ENCODE measurements around the gene MASTL. TPM values are rescaled to one million over a fixed set of nuclear protein-coding genes. Genes with fewer than 3 reads are reported as not detected.

Gene MASTL
- total RNA-seq, 1 experiment from 2014 or later, result 12.3 TPM

GRCh38 chr10:27134371-27134770 lies 20.8 kb upstream of the MASTL start:
- H3K4me3 ChIP-seq (ENCODE audit: low read depth in 2 of 2, low read length in 2 of 2), result no peak overlapping the region
- CTCF ChIA-PET, result no interaction called here
- peaks cover 37% of the 10 kb centered on the region for H3K36me3 ChIP-seq (ENCODE audit: control insufficient read depth, insufficient read depth, low read length)
- no peaks in the 10 kb centered on the region for H3K4me1 ChIP-seq (ENCODE audit: control insufficient read depth, insufficient read depth, low read length)
- ATAC-seq, result no peak
- POLR2A ChIA-PET, result no interaction called here
- in situ Hi-C loops (cut with HindIII; ENCODE audit: low pct_unique_long_range_greater_than_20kb, low sequenced_read_pairs) (no loop called here), intact Hi-C loops (cut with micrococcal nuclease; ENCODE audit: unreplicated experiment) (no loop called here)
- no TSS peak for BruUV-seq (replicated peaks)
- no peak for TF ChIP-seq REST (IDR thresholded peaks at IDR 0.05; ENCODE audit: insufficient read depth in 1 of 2, low read depth in 2 of 2, low read length in 1 of 2)
- TF ChIP-seq, protein P1, sequence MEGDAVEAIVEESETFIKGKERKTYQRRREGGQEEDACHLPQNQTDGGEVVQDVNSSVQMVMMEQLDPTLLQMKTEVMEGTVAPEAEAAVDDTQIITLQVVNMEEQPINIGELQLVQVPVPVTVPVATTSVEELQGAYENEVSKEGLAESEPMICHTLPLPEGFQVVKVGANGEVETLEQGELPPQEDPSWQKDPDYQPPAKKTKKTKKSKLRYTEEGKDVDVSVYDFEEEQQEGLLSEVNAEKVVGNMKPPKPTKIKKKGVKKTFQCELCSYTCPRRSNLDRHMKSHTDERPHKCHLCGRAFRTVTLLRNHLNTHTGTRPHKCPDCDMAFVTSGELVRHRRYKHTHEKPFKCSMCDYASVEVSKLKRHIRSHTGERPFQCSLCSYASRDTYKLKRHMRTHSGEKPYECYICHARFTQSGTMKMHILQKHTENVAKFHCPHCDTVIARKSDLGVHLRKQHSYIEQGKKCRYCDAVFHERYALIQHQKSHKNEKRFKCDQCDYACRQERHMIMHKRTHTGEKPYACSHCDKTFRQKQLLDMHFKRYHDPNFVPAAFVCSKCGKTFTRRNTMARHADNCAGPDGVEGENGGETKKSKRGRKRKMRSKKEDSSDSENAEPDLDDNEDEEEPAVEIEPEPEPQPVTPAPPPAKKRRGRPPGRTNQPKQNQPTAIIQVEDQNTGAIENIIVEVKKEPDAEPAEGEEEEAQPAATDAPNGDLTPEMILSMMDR (IDR thresholded peaks at IDR 0.05), result no peak
- no peak for TF ChIP-seq POLR2AphosphoS5 (IDR thresholded peaks at IDR 0.05; ENCODE audit: low read depth, low read length)
- no peak overlapping the region for H3K27ac ChIP-seq (ENCODE audit: low read length)
- H3K27me3 ChIP-seq (ENCODE audit: control insufficient read depth, insufficient read depth, low read length), result no peaks in the 10 kb centered on the region
- no peaks in the 10 kb centered on the region for H3K9me3 ChIP-seq (ENCODE audit: control insufficient read depth, insufficient read depth, low read depth, low read length)
- DNase-seq (ENCODE audit: low read depth, low spot score), result no peak

GRCh38 chr10:27138277-27138676 lies 16.9 kb upstream of the MASTL start:
- H3K9me3 ChIP-seq (ENCODE audit: control insufficient read depth, insufficient read depth, low read depth, low read length), result no peaks in the 10 kb centered on the region
- DNase-seq (ENCODE audit: low read depth, low spot score) (no peak), ATAC-seq (no peak)
- H3K27ac ChIP-seq (ENCODE audit: low read length), result no peak overlapping the region
- H3K4me1 ChIP-seq (ENCODE audit: control insufficient read depth, insufficient read depth, low read length), result no peaks in the 10 kb centered on the region
- H3K36me3 ChIP-seq (ENCODE audit: control insufficient read depth, insufficient read depth, low read length), result peaks cover 26% of the 10 kb centered on the region
- H3K4me3 ChIP-seq (ENCODE audit: low read depth in 2 of 2, low read length in 2 of 2), result no peak overlapping the region
- POLR2A ChIA-PET, result no interaction called here
- in situ Hi-C loops (cut with HindIII; ENCODE audit: low pct_unique_long_range_greater_than_20kb, low sequenced_read_pairs), result no loop called here
- intact Hi-C loops (cut with micrococcal nuclease; ENCODE audit: unreplicated experiment), result no loop called here
- BruUV-seq (replicated peaks), result no TSS peak
- CTCF ChIA-PET, result no interaction called here
- no peak for TF ChIP-seq POLR2AphosphoS5 (IDR thresholded peaks at IDR 0.05; ENCODE audit: low read depth, low read length)
- H3K27me3 ChIP-seq (ENCODE audit: control insufficient read depth, insufficient read depth, low read length), result no peaks in the 10 kb centered on the region

DNA sequence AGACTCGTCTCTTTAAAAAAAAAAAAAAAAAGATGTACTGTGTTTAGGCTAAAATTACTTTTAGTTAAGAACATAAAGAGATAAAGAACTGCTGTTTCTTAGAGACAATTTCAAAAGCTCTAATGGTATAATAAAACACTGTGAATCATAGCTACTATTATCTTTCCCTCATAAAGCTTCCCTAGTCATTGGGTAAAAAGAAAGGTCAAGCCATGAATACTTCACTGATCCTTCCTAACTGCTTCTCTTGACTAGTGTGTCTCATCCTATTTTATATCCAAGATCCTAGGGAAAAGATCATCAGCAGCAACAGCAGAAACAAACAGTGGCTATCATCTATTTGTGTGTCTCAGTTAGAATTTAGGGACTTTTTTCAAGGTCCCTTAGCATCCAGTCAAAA lies 11.5 kb upstream of the MASTL start:
- TF ChIP-seq REST (IDR thresholded peaks at IDR 0.05; ENCODE audit: insufficient read depth in 1 of 2, low read depth in 2 of 2, low read length in 1 of 2), result no peak
- TF ChIP-seq TCF7L2 (IDR thresholded peaks at IDR 0.05; ENCODE audit: low read depth, low read length), result no peak
- TF ChIP-seq SIN3A (IDR thresholded peaks at IDR 0.05; ENCODE audit: borderline replicate concordance, insufficient read depth, low read depth, low read length), result no peak
- TF ChIP-seq, protein P1 (IDR thresholded peaks at IDR 0.05), result no peak
- Histone ChIP-seq H3K27ac (ENCODE audit: low read length) (no peak overlapping the region), H3K27me3 (ENCODE audit: control insufficient read depth, insufficient read depth, low read length) (no peaks in the 10 kb centered on the region), H3K4me3 (ENCODE audit: low read depth in 2 of 2, low read length in 2 of 2) (no peak overlapping the region), H3K36me3 (ENCODE audit: control insufficient read depth, insufficient read depth, low read length) (peaks cover 9% of the 10 kb centered on the region; the same call in 1 of the 2 replicates), H3K9me3 (ENCODE audit: control insufficient read depth, insufficient read depth, low read depth, low read length) (no peaks in the 10 kb centered on the region), H3K4me1 (ENCODE audit: control insufficient read depth, insufficient read depth, low read length) (no peaks in the 10 kb centered on the region)
- BruUV-seq (replicated peaks), result no TSS peak
- in situ Hi-C loops (cut with HindIII; ENCODE audit: low pct_unique_long_range_greater_than_20kb, low sequenced_read_pairs), result no loop called here
- POLR2A ChIA-PET, result no interaction called here
- ATAC-seq (no peak), DNase-seq (ENCODE audit: low read depth, low spot score) (no peak)
- CTCF ChIA-PET, result no interaction called here
- intact Hi-C loops (cut with micrococcal nuclease; ENCODE audit: unreplicated experiment), result no loop called here
